Measurements from ENCODE around the gene ATP9A.

GRCh38 chr20:51788822-51789221 is 20.6 kb upstream of the ATP9A start:
- no peak for TF ChIP-seq CHD2 (IDR thresholded peaks at IDR 0.05; ENCODE audit: borderline replicate concordance, low read depth, low read length)
- no peak for TF ChIP-seq BHLHE40 (IDR thresholded peaks at IDR 0.05; ENCODE audit: borderline replicate concordance in 1 of 2, low read depth in 2 of 2, low read length in 1 of 2)
- no peak for TF ChIP-seq PML (IDR thresholded peaks at IDR 0.05; ENCODE audit: low read length)
- TF ChIP-seq NRF1 (conservative IDR thresholded peaks at IDR 0.05; ENCODE audit: low read depth, low read length): no peak

Data from GM12878 (cell line).